ENCODE measurements around the gene OR8I2.
"Not testable (repeated sequence)": the region's sequence is repeated elsewhere in the genome, so short reads cannot be mapped to it uniquely, and the experiment has no call there.

Gene OR8I2

GRCh38 chr11:56093008-56093407 lies at the start of gene OR8I2:
OR8I2 (plus strand) TSS chr11:56093308; CDS start chr11:56093308, 0 bp downstream.
- no peak for DNase-seq

GRCh38 chr11:56045538-56045937 lies 47.6 kb upstream of the OR8I2 start:
- DNase-seq, result no peak

- DNase-seq, result no peak
These were observed 44.6 kb upstream of the OR8I2 start for GRCh38 chr11:56048480-56048879.

GRCh38 chr11:56049487-56049886 lies 43.6 kb upstream of the OR8I2 start:
- DNase-seq, result no peak

- DNase-seq, result not testable (repeated sequence)
These were observed 36.7 kb upstream of the OR8I2 start for GRCh38 chr11:56056366-56056765.

GRCh38 chr11:56057661-56058237 lies 35.4 kb upstream of the OR8I2 start:
- DNase-seq, result not testable (repeated sequence)

- not testable (repeated sequence) for DNase-seq
These were observed 34.8 kb upstream of the OR8I2 start for GRCh38 chr11:56058260-56058780.

GRCh38 chr11:56066980-56067379 lies 26.1 kb upstream of the OR8I2 start:
- no peak for DNase-seq

- DNase-seq, result no peak
These were observed 3.4 kb upstream of the OR8I2 start for GRCh38 chr11:56089697-56090096.

GRCh38 chr11:56103210-56103737 lies 10.2 kb downstream of the OR8I2 start, which contains the start of gene OR8H2:
OR8H2 (plus strand) TSS chr11:56103687; CDS start chr11:56105043, 1,356 bp downstream.
- DNase-seq, result no peak

GRCh38 chr11:56122073-56122472 lies 29.0 kb downstream of the OR8I2 start, which contains the start of gene OR8H3:
OR8H3 (plus strand) TSS chr11:56122373; CDS start chr11:56122373, 0 bp downstream.
- DNase-seq, result no peak

GRCh38 chr11:56140151-56140661 lies 47.1 kb downstream of the OR8I2 start, which contains the start of gene OR8J3:
OR8J3 (minus strand) TSS chr11:56140201; CDS start chr11:56137718, 2,483 bp downstream.
- no peak for DNase-seq

GRCh38 chr11:56143681-56144080 lies 50.6 kb downstream of the OR8I2 start:
- not testable (repeated sequence) for DNase-seq
